GM18907 (cell line): ENCODE measurements around the gene TNIK.

ENCODE experiments used
- ATAC-seq: cut with Tn5 transposase; IDR thresholded peaks from one replicate; pipeline ENCODE4 v1.9.1; 2021; ENCODE audit warnings: mild to moderate bottlenecking, moderate library complexity; ENCODE audit not compliant: unreplicated experiment

Gene TNIK

GRCh38 chr3:171023566-171023965, 436.6 kb downstream of the TNIK start:
- ATAC-seq: no peak

- ATAC-seq: no peak
Measured at GRCh38 chr3:171021377-171021776, 438.8 kb downstream of the TNIK start.

- ATAC-seq: no peak
Measured at GRCh38 chr3:171018156-171018935, 441.9 kb downstream of the TNIK start.

GRCh38 chr3:171013822-171014748, 446.1 kb downstream of the TNIK start:
- no peak for ATAC-seq

- ATAC-seq: no peak
Measured at GRCh38 chr3:171011873-171012336, 448.3 kb downstream of the TNIK start.
